DND-41 (cell line): ENCODE measurements around the gene CC2D1A.

ENCODE experiments used
- EZH2 ChIP-seq: IDR thresholded peaks from 3 replicates; pipeline ENCODE4 v1.6.1; 2012; ENCODE audit warnings: borderline replicate concordance, low read depth, mild to moderate bottlenecking, moderate library complexity, low read length, inconsistent platforms; ENCODE audit not compliant: severe bottlenecking
- TF ChIP-seq, protein P1 (sequence below): IDR thresholded peaks from 2 replicates; pipeline ENCODE4 v1.5.1; 2012; ENCODE audit warnings: borderline replicate concordance, low read length, moderate library complexity, mild to moderate bottlenecking; ENCODE audit not compliant: poor library complexity, severe bottlenecking; ENCODE audit errors: extremely low read depth

DNA sequence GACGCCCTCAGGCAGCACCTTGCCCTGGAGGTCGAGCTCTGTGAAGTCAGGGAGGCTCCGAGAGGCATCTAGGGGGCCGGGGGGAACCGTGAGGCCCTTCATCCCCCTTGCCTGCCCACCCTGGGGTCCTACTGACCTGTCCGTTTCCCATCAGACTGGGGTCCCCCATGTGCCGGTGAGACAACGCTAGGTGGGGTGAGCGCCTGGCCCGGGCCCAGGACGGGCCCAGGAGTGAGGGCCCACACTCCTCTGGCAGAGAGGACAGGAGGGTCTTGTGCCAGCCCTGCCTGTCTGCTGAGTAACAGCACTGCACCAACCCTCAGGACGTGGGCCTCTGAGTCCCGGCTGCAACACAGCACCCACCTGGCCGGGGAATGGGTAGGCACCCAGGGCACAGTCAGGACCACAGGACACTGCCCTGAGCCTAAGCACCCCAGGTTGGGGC lies 60.7 kb downstream of the CC2D1A start:
- TF ChIP-seq, protein P1, sequence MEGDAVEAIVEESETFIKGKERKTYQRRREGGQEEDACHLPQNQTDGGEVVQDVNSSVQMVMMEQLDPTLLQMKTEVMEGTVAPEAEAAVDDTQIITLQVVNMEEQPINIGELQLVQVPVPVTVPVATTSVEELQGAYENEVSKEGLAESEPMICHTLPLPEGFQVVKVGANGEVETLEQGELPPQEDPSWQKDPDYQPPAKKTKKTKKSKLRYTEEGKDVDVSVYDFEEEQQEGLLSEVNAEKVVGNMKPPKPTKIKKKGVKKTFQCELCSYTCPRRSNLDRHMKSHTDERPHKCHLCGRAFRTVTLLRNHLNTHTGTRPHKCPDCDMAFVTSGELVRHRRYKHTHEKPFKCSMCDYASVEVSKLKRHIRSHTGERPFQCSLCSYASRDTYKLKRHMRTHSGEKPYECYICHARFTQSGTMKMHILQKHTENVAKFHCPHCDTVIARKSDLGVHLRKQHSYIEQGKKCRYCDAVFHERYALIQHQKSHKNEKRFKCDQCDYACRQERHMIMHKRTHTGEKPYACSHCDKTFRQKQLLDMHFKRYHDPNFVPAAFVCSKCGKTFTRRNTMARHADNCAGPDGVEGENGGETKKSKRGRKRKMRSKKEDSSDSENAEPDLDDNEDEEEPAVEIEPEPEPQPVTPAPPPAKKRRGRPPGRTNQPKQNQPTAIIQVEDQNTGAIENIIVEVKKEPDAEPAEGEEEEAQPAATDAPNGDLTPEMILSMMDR, result no peak
- TF ChIP-seq EZH2, result no peak
